SH-SY5Y (cell line): Measurements from ENCODE around the gene ZSCAN31.

Experiments used
- GATA2 ChIP-seq: IDR thresholded peaks from 2 replicates; pipeline ENCODE4 v1.6.1; 2011; ENCODE audit warnings: mild to moderate bottlenecking, low read depth, low read length
- GATA3 ChIP-seq: IDR thresholded peaks from 2 replicates; pipeline ENCODE4 v1.6.1; 2011; ENCODE audit warnings: low read depth, mild to moderate bottlenecking, low read length, moderate library complexity

The ZSCAN31 gene

DNA sequence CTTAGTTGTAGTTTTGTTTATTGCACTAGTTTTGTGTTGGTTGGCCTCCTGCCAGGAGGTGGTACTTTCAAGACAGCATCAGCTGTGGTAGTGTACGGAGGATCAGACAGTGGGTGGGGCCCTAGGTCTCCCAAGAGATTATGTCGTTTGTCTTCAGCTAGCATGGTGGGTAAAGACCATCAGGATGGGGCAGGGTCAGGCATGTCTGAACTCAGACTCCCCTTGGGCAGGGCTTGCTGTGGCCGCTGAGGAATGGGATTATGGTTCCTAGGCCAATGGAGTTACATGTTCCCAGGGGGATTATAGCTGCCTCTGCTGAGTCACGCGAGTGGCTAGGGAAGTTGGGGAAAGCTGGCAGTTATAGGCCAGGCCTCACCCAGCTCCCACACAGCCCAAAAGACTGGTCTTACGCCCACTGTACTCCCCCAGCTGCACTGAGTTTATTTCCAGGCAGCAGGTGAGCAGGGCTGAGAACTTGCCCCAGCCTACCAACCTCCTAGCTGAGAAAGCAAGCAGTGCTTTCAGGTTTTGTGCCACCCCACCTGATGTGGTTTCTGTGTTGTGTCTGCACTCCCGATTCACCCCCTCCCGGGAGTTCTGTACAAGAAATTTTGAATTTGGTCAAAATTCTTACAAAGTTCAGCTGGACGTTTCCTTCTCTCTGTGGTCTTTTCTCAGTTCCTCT, 24.7 kb downstream of the ZSCAN31 start:
- TF ChIP-seq GATA2 = no peak
- no peak for TF ChIP-seq GATA3

DNA sequence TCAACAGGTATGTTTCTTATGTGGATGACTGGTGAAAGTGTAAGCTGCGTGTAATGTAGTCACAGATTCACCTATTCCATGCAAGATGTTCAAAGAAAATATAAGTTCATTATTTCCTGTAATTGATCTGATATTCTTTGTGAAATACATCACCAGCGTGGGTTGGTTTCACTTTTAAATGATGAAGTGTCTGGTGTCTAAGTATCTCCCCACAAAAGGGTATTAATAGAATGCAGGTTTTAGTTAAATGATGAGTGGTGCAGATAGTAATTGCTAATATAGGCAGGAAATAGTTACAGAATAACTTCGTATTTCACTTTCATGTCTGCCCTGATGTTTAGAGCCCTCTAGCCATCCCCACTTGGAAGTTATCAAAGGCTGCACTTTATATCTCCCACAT, 32.4 kb downstream of the ZSCAN31 start:
- TF ChIP-seq GATA2 = no peak
- no peak for TF ChIP-seq GATA3

DNA sequence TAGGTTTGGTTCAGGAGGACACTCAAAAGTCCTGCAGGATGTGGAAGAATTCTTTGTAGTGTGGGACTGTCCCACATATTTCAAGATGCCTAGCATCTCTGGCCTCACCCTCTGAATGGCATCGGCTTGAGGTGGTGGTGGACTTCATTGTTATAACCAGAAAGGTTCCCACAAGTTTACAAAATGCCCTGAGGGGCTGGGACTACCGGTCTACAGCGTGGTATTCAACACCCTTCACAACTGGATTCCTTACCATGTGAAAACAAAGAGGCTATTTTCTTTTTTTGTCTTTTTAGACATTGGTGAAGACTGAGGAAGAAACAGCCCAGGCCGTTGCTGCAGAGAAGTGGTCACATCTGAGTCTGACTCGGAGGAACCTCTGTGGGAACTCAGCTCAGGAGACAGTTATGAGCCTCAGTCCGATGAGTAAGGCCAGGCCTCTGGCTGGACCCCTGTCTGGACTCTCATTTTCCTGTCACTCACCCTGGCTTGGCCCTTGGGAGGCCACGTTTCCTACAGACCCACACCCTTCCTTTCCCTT, 39.4 kb downstream of the ZSCAN31 start:
- no peak for TF ChIP-seq GATA3
- no peak for TF ChIP-seq GATA2

DNA sequence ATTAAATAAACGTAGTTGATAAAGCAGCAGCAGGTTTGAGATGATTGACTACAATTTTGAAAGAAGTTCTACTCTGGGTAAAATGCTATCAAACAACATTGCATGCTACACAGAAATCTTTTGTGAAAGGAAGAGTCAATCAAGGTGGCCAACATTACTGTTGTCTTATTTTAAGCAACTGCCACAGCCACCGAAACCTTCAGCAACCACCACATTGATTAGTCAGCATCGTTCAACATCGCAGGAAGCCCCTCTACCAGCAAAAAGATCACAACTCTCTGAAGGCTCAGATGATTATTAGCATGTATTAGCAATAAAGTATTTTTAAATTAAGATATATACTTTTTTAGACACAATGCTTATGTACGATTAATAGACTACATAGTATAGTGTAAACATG, 40.6 kb downstream of the ZSCAN31 start:
- TF ChIP-seq GATA3 = no peak
- no peak for TF ChIP-seq GATA2

DNA sequence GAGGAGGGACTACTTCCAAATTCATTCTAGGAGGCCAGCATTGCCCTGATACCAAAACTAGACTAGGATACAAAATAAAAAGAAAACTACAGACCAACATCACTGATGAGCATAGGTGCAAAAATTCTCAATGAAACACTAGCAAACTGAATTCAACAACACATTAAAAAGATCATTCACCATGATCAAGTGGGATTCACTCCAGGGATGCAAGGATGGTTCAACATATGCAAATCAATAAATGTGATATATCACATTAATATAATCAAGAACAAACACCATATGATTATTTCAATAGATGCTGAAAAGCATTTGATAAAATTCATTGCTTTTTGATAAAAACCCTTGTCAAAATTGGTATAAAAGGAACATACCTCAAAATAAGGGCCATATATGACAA, 44.4 kb downstream of the ZSCAN31 start:
- no peak for TF ChIP-seq GATA3
- no peak for TF ChIP-seq GATA2

DNA sequence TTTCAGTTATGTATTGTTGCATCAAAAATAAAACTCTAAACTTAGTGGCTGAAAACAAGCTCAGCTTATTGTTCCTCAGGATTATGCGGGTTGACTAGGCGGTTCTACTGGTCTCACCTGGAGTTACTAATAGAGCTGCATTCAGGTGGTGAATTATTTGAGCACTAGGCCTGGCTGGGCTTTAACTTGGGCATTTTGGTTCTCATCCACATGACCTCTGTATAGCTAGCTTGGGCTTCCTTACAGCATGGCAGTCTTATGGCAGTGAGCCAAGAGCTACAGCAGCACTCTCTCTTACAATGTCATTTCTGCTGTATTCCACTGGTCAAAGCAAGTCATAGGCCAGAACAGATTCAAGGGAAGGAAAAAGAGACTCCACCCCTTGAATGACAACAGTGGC, 53.0 kb downstream of the ZSCAN31 start:
- TF ChIP-seq GATA3 (no peak), GATA2 (no peak)

DNA sequence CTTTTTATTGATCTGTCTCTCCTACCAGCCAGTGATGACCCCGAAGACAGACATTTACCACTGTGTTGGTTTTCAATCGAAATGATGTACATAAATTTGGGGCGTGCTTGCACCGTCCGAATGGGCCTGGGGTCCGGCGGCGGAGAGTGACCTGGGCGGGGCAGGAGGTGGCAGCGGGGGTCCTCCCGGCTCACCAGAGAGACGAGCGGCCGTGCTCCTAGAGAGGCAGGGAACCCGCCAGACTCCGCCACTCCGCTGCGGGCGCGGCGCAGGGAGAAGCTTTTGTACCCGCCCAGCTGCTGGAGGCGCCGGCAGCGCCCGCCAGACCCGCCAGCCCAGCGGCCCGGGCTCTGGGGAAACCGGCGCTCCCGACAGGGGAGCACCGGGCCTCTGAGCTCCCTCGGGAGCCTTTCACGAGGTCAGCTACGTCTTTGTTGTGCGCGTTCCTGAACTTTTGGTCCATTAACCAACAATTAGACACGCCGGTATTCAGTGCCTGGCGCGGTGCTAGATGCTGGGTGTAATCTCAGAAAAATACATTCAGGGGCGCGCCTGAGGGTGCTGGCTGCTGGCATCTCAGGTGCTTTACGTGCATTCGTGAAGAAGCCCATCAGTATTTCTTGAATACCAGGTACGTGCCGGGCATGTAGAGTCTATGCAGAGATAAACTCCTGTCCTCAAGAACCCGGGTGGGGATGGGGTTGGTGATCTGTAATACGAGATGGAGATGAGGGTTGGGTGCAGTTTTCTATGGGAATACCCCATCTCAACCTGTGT, 54.5 kb downstream of the ZSCAN31 start, which contains the start of gene PGBD1:
Gene PGBD1, plus strand, starts transcription at position 285 of the 777 bp plus-strand sequence. CDS start 2,242 bp downstream, outside the sequence.
- TF ChIP-seq GATA3 = no peak
- TF ChIP-seq GATA2 = no peak

DNA sequence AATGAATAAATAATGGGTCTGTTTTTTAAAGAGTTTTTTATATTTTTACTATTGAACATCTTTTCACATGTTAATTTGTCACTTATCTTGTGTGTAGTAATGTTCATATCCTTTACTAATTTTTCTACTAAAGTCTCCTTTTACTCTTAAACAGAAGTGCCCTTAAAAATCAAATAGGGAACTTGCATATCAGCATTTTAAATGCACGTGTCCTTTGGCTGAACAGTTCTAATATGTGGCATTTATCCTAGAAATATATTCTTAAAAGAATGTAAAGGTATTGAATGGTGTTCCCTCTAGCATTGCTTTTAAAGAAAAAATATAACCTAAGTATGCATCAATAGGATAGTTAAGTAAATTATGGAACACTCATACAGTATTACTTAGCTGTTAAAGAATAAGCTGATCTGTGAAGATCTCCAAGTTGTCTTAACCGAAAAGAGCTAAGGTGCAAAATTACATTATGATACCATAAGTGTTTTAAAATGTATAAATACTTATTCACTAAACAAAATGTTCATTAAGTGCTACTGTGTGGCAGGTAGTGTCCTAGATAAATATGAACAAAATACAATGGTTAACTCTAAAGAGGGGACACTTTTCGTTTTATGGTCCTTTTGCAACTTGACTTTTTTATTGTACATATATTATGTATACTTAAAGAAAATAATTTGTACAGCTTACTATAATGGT, 55.2 kb downstream of the ZSCAN31 start:
- TF ChIP-seq GATA3 = no peak
- no peak for TF ChIP-seq GATA2

DNA sequence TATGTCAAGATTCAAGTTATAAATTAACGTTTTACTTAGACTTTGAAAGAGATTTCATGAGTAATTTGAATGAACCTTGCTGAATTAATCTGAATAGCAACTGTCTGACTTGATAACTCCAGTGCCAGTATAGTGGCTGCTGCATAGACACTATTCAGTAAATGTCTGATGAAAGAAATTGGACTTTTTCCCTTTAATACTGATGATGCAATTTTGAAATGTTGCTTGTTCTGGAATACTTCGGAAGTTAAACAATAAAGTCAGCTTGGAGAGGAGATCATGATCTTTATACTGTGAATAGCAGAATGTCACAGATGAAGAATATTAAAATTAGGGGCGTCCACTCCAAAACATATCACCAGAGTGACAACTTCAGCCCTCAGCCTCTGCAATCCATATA, 58.2 kb downstream of the ZSCAN31 start:
- TF ChIP-seq GATA2 = no peak
- no peak for TF ChIP-seq GATA3

DNA sequence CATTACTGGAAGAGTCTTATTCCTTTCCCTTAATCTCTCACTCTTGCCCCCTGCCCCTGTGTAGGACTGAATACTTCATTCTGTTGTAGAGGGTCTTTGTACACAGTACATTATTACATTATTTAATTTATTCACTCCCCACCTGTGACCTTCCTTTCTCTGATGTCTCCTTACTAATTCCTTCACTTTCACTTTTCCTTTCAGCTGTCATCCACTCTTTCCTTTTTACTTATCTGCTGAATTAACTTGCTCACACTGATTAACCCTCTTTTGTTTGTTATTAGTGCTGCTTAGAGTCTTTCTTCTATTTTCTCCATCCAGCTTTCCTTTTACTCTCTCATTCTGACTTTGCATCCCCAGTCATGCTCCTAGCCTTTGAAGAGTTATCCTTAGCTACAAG, 61.1 kb downstream of the ZSCAN31 start:
- TF ChIP-seq GATA2 = no peak
- no peak for TF ChIP-seq GATA3
